Sciatic nerve (tissue), 2 donors: ENCODE measurements around the gene QRFP. TPM values are rescaled to one million over a fixed set of nuclear protein-coding genes. Genes with fewer than 3 reads are reported as not detected.
A peak's percentile ranks its signal among the peaks of the same experiment; 100 is the strongest.

Experiments
- ATAC-seq: fragments of 200-7000 bp; cut with Tn5 transposase; one replicate; pipeline ENCODE4 v1.9.1; 2020; ENCODE audit warnings: mild to moderate bottlenecking, moderate library complexity
- DNase-seq: peaks from one replicate; pipeline ENCODE4 v3.0.0-alpha.2; 2020; ENCODE audit warnings: low spot score
- intact Hi-C: fragments of 100-400 bp; cut with DNase I; formaldehyde crosslinking; loops from one replicate; pipeline ENCODE4 v1.14.2; 2022
- total RNA-seq: library from RNA; stranded (reverse); fragmentation: NEBNext Ultra II Directional; extraction: Animal tissue kit (Norgen Biotek cat#: 25700); gene quantifications from one replicate; pipeline ENCODE4 v1.2.1, GENCODE V29; 2021
- donor health status: DM: no; HTN: no; CAD: no.
- donor health status: DM: no; HTN: no; CAD: no.

QRFP gene
- total RNA-seq, 1 donor from 2014 or later: not detected

DNA sequence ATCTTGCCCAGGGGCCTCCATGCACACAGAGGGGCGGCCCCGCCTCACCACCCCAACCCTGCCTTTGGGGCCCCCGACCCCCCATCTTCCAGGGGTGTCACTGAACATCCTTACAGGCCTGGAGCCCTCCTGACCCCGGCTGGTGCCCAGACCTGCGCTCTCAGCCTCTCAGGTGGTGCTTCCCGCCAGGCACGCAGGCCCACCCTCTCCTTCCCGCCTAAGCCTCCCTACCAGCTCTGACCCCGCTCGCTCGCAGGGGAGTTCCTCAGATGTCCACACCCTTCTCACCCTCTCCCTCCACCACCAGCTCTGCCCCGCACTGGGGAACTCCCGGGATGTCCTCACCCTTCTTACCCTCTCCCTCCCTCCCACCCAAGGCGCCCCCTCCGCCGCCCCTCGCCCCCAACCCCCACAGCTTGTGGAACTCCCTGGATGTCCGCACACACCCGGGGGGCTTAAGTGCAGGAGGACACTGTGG is 12.3 kb upstream of the QRFP start:
- intact Hi-C loops: no loop called here
- no peak for DNase-seq
- ATAC-seq: no peak

DNA sequence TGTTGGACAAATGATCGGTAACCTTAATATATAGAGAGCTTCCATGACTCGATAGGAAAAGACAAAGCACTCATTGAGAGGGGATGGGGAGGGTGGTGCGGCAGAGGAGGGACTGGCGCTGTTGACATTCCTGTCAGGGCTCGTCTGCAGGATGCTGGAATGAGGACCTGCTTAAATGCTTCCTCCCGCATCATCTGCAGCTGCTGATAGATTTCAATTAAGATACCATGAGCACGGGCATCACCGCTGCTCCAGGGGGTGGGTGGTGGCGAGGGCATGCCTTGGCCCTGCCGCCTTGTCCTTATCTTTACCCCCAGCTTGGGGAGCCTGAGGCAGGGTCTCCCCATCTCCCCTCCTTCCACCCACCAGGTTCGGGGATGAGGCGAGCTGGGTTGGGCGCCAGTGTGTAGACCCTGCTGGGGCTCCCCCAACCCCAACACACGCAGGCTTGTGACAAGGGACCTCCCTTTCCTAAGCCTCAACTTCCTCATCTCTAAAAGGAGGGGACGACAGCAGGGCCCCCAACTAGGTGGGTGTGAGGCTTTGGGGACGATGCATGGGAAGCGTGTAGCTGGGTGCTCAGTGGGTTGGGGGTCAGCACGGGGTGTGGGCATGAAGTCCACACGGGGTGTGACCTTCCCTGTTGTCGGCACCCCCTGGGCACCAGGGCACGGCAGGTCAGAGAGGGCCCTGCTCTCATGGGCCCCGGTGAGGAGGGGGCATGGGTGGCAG is 11.7 kb upstream of the QRFP start:
- intact Hi-C loops: no loop called here
- peak; percentile 24 for ATAC-seq
- no peak for DNase-seq

DNA sequence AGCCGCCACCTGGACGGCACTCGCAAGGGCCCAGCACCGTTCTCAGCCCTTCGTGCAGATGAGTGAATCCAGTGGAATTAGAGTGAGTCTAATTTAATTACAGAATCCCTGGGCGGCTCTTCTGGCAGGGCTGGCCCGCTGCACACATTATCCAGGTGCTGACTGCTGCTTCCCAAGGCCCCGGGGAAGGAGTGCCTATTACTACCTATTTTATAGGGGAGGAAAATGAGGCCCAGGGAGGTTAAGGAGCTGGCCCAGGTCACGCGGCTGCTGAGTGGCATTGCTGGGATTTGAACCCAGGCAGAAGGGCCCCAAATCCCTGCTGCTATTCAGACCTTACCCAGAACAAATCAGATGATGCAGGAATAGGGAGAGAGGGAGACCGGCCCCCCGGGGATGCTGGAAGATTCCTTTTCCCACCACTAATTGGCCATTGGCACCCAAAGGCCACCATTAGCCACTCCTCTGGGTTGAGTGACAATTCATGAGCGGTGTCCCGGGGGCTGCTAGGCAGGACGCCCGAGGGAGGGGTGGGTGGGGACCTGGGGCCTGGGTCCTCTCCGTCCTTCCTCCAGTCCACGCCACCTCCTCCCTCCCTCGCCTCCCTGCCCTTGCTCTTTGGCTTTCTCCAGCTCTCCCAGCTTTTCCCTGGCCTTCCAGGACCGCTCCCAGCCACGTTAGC is 10.3 kb upstream of the QRFP start:
- DNase-seq (no peak), ATAC-seq (no peak)
- intact Hi-C loops: no loop called here

DNA sequence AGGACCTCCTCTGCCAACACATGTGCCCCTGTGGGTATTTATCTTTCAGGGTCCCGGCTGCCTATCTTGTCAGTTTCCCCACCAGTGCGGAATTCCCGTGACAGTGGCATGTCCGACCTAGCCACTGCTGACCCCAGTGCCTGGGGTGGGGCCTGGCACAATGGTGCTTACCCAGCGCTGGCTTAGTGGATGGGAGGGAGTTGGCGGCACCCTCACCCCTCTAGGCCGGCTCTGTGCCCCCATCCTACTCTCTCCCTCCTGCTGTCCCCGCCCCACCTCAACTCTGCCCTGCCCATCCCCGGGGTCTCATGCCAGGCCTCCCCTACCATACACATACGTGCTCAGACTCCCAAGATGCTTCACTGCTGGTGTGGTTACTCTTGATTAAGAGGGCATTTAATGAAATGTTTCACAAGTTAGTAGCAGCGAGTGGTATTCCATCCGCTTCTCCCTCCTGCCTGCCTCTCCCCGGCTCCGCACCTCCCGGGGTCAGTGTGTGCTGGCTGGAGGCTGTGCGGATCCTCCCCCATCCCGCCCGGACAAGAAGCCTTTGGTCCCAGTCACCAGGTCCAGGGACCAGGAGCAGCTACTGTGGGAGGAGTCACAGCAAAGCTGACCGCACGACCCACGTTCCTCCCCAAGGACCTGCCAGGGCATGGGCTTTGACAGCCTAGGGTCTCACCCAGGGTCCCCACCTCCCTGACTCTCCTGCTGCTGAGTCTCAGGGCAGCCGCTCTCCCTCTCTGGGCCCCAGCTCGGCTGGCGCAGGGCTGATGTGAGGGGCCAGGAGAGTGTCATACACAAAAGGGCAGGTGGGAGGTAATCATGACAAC is 9.5 kb upstream of the QRFP start:
- ATAC-seq (no peak), DNase-seq (no peak)
- intact Hi-C loops: no loop called here

DNA sequence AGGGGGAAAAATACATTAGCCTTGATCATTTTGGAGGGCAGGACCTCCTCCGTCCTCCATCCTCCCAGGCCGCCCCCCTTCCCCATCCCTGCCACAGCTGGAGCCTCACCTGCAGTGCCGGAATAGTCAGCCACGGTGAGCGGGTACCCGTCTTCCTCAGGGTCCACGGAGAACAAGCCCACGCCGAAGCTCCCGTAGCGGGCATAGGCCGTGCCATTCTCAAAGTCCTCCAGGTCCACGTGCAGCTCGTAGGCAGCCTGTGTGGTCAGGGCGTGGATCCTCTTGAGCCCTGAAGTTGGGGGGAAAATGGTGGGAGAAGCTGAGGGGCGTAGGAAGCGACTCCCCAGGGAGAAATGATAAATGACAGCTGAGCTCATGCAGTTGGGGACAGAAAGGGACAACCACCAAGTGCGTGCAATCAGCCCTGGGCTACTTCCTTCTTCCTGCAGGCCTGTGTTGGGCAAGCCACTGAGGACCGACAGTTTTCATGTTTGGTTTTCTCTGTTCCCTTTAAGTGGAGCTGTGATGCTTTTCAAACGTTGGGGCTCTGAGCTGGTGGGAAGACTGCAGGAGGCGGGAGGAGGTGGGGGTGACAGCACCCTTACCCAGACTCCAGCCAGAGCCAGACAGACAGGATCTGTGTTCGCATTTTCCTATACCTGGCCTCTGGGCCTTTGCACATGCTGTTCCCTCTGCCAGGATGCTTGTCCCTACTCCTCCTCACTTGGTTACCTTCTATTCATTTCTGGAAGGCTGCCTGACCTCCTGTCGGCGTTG is 8.7 kb upstream of the QRFP start:
- ATAC-seq: no peak
- intact Hi-C loops: no loop called here

DNA sequence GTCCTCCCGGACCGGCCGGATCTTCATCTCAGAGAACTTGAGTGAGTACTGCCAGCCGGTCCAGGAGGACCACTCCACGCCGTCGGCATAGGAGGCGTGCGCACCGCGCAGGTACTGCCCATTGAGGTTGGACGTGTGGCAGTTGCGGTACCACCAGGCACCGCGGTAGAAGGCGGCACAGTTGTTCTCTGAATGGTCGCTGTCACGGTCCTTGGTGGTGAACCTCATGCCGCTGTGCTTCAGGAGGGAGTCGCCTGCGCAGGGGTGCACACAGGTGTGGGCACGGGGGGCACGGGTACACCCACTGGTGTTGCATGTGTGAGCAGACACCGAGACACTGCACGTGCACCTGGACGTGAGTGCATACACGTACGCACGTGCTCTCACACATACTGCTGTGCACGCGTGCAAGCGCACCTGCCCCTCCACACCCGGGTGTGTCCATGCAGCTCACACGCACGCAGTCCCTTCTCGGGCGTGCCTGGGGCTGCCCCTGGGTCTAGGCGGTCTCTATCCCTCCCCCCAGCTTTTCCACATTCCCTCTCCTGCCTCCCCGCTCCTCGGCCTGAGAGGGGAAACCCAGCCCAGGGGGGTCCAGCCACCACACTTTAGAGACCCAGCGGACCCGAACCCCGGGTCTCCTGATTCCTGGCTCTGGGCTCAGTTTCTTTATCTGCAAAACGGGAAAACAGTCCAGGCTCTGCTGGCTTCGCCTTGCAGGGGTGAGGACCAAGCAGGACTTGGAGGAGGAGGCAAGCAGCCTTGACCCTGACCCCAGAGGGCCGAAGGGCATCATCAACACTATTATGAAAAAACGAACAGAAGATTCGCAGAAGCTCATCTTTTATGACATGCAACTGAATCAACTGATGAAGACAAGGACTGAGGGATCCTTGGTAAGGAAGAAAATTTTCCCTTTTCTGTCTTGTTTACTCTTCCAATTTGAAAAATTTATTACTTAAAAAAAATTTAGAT is 7.7 kb upstream of the QRFP start:
- intact Hi-C loops: no loop called here
- ATAC-seq (no peak), DNase-seq (no peak)

More for the DNA sequence above, 8.7 kb upstream of the QRFP start:
- DNase-seq: no peak

DNA sequence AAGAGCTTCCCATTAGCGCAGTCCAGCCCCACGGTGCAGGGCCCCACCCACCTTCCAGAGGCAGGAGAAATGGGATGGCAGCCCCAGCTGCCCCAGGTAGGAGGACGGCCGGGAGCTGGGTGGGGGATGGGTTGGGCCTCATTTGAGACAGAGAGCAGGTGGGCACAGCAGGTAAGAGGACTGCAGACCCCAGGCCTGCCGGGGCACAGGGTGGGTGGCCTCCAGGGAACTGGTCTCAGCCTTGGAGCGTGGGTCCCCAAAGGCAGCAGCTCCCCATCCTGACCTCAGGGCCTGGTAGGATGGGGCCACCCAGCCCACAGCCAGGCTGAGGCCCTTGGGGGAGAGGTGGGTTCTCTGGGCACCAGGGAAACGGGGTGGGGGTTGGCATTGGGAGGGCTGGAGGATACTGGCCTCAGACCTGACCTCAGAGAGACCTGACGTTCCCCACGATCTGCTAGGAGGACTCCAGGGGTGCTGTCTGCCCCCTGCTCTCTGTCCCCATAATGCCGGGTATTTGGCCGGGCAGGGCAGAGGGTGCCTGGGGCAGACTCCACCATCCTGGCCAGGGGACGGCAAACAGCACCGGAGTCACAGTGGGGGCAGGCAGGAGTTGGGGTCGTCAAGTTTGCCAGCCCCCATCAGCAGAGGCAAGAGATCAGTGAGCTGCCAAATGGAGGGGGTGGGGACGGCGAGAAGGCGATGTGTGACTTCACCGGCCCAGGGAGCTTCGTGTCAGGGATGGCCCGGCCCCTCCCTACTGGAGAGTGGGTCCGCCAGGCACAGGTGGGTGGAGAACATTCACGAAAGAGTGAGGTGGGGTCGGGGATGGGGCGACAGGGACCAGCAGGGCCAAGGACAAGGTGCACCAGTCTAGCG is 6.8 kb upstream of the QRFP start:
- DNase-seq: no peak
- intact Hi-C loops: no loop called here
- ATAC-seq: no peak

DNA sequence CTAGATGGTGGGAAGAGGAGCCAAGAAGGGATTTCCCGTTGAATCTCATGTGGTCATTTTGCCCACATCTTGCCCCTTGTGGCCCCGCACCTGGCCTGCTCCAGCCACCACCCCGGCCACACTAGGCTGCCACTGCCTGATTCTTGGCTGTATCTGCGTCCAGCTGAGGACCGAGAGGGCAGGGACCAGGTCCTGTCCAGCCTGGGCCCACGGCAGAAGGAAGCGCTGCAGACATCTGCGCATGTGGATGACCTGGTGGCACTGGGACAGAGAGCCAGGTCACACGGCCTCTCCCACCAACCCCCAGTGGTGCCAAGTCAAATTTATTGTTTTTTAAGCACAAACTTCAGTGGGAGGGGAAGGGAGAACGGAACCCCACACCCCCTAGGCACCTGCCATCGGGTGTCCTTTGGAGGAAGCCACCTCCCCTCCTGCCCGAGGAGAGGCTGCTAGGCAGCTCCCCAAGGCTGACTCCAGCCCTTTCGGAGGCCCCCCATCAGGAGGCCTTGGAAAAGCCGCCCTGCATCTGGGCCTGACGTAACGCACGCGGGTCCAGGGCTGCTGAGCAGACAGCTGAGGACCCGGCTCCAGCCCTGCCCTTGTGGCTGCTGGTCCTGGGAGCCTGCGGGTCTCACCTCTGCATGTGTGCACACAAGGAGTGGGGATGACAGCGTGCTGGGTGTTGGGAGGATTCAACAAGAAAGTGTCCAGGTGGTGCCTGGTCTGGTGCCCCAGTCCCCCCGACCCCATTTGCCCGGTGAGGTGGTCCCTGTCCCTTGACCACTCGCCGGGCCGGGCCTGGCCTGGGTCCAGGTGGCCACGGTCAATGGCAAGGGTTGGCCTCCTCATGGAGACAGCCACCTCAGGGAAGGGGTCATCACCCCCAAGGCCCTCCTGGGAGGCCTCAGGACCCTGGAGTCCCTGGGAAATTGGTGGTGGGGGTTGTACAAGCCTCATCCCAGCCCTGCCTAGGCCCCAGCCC is 5.9 kb upstream of the QRFP start:
- intact Hi-C loops: no loop called here
- no peak for DNase-seq
- no peak for ATAC-seq

DNA sequence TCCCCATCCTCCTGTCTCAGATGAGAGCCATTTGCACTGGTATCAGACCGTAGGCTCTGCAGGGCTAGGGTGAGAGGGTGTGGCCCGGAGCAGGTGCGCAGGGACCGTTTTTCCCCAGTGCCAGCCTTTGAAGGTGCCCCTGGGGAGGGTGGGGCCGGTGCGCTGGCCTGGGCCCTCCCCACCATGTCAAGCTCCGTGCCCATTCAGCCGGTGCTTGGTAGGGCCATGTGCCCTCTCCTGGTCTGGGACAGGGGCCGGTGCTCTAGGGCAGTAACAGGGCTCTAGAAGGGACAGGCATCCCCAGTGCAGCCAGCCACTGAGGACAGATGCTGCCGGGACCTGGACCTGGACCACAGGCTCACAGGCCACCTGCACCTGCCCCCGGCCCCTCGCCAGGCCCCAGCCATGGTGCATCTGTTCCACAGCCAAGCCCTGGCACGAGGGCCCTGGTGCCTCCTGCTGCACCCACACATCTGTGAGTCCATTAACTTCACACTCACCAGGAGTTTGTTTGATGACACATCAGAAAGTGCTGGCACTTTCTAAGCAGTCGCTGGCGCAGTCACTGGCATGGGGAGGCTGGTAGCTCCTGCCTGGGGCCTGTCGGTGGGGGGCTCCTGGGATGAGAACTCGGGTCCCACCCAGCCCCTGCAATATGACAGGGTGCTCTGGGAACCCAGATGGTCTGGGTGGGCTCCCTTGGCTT is 5.0 kb upstream of the QRFP start:
- ATAC-seq: no peak
- intact Hi-C loops: no loop called here
- no peak for DNase-seq

DNA sequence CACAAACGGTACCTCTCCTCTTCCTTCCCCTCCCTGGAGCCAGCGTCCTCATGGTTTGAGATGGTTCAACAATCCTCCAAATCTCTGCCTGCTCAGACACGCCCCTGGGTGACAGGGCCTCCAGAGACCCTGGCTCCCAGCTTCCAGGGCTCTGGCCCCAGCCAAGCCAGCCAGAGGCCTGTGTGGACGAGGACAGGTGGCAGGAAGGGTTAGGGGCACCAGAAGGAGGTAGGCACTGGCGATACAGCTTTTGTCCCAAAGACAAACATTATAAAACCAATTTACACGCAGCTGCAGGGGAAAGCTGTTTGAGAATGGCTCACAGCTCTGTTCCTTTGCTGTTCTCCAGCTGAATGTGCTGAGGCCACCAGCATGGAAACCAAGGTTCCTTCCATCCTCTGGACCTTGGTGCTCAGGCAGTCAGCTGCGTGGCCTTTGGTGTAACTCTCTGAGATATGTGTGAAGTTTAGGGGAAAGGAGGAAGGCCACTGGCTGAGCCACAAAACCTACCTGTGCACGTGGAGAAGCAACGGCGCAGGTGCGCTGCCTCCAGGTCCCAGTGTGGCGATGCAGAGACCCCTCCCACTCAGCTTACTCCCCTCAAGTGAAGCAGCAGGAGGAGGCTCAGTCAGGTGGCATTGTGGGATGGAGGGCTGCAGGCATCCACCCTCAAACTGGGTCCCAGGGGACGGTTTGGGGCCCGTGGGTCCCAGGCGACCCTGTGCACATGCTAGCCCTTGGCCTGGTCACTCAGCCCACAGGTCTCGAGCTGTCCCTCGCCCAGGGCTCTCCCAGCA is 4.3 kb upstream of the QRFP start:
- intact Hi-C loops: no loop called here
- ATAC-seq: no peak

DNA sequence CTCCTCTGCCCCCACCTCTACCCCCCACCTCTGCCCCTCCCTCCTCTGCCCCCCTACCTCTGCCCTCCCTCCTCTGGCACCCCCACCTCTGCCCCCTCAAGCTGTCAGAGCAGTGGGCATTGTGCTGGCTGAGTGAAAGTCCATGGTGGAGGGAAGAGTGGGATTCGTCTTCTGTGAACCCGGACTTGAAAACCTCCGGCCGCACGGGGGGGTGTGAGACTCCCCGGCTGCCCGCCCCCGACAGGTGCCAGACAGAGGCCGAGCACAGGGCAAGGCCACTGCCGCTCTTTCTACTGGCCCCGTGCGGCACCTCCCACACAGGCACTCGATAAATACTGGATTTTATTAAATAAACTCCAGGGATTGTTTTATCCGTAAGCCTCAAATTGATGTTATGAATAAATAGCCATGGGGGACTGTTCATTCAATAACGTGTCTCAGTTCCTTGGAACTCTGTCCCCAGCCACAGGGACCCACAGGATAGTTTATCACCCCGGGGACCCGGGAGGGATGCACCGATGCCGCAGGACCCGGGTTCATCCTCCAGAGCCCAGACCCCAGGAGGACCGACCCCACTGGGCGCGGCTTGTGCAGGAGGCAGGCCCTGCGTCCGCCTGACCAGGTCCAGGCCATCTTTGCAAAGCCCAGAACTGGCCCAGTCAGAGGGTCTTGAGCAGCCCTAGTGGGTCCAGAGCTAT is 2.6 kb upstream of the QRFP start:
- ATAC-seq (no peak), DNase-seq (no peak)
- intact Hi-C loops: no loop called here

More for the DNA sequence above, 4.3 kb upstream of the QRFP start:
- DNase-seq: no peak

DNA sequence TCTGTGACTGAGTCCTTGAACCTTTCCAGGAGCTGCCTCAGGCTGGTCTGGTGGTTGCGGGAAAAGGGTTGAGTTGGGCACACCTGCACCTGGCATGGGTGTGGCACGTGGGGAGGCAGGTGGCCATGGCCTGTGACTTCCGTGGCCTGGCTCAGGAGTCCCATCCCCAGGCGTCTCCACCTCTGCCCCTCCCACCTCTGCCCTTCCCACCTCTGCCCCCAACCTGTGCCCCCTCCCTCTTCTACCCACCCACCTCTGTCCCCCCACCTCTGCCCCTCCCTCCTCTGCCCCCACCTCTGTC is 1.9 kb upstream of the QRFP start:
- intact Hi-C loops: no loop called here
- ATAC-seq (no peak), DNase-seq (no peak)

DNA sequence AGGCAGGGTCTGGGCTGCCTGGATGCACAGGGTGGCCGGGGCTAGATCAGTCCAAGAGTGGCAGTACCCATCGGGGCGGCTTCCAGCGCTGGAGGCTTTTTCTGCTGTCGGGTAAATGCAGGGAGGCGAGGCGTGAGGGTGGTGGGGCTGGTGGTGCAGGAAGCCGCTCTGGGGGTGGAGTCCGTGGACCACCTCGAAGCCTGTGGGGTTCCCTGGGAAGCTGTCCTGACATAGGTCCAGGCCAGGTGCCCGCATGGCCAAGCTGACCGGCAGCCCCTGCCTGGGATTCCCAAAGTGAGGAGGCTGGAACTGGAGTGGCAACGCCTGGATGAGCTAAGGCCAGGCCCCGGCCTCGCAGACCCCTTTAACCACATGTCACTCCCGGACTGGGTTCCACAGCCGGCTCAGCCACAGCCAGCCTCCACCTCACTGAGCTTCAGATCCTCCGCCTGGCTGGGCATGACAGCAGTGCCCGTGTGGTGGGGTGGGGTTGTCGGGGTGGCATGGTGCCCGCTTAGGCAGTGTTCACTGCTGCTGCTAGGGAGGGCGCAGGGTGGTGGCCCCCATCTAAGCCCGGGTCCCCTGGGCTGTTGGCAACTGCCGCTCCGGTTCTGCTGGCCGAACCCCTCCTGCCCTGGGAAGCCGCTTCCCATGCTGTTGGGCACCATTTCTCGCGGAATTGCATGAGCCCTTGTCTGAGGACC is 1.4 kb upstream of the QRFP start:
- DNase-seq (no peak), ATAC-seq (no peak)
- intact Hi-C loops: no loop called here
